H1 (cell line): ENCODE measurements around the gene ADAMTS16.

Experiments
- CREB1 ChIP-seq: IDR thresholded peaks from 2 replicates; pipeline ENCODE4 v1.6.1; 2012; ENCODE audit warnings: inconsistent platforms
- CTCF ChIP-seq, 3 experiments: IDR thresholded peaks; 1 replicate in 2 of 3; 2 replicates in 1 of 3; pipeline versions ENCODE4 v1.5.1 to v1.6.1; 2011; ENCODE audit warnings: low read length in 3 of 3, mild to moderate bottlenecking in 3 of 3, inconsistent platforms in 2 of 3, low read depth in 1 of 3, moderate library complexity in 1 of 3; ENCODE audit not compliant: insufficient read depth in 1 of 3; ENCODE audit errors: control extremely low read depth in 1 of 3
- EZH2 ChIP-seq: fragments of 200-600 bp; sonication (generic); IDR thresholded peaks from 2 replicates; pipeline ENCODE4 v1.7.1; 2012; ENCODE audit warnings: low read depth, mild to moderate bottlenecking, moderate library complexity, low read length, inconsistent platforms; ENCODE audit not compliant: severe bottlenecking
- HDAC6 ChIP-seq: IDR thresholded peaks from one replicate; pipeline ENCODE4 v1.7.1; 2012; ENCODE audit warnings: low read depth, mild to moderate bottlenecking, inconsistent platforms, low read length, moderate library complexity
- JUND ChIP-seq: IDR thresholded peaks from 2 replicates; pipeline ENCODE4 v1.6.1; 2011; ENCODE audit warnings: mild to moderate bottlenecking, improper control_type of control experiment, low read length
- POLR2AphosphoS5 ChIP-seq: IDR thresholded peaks from 2 replicates; pipeline ENCODE4 v1.6.1; 2011; ENCODE audit warnings: low read depth, low read length
- TBP ChIP-seq: IDR thresholded peaks from 2 replicates; pipeline ENCODE4 v1.6.1; 2011; ENCODE audit warnings: low read depth, low read length, improper control_type of control experiment
- TEAD4 ChIP-seq: IDR thresholded peaks from 2 replicates; pipeline ENCODE4 v1.6.1; 2012; ENCODE audit warnings: low read depth, low read length, inconsistent platforms, mixed read lengths
- YY1 ChIP-seq: IDR thresholded peaks from 2 replicates; pipeline ENCODE4 v1.6.1; 2011; ENCODE audit warnings: low read depth, mild to moderate bottlenecking, low read length

GRCh38 chr5:5290674-5291334 is 150.7 kb downstream of the ADAMTS16 start:
- TF ChIP-seq JUND (no peak), CTCF (IDR thresholded peaks at IDR 0.05; ENCODE audit: control extremely low read depth in 1 of 3, insufficient read depth in 1 of 3, low read depth in 1 of 3, low read length in 3 of 3) (no peak), CREB1 (no peak), EZH2 (no peak), HDAC6 (no peak), TEAD4 (no peak), YY1 (no peak), TBP (no peak), POLR2AphosphoS5 (no peak)
